ENCODE data around the gene TOM1L1. TPM values are rescaled to one million over a fixed set of nuclear protein-coding genes. Genes with fewer than 3 reads are reported as not detected.

Gene TOM1L1
- total RNA-seq, 1 donor from 2014 or later, result 17.7 TPM

- Histone ChIP-seq H3K36me3 (no peaks in the 10 kb centered on the region), H3K4me1 (peaks cover 20% of the 10 kb centered on the region), H3K27ac (no peak overlapping the region), H3K4me3 (no peak overlapping the region), H3K9me3 (no peaks in the 10 kb centered on the region), H3K27me3 (no peaks in the 10 kb centered on the region)
- intact Hi-C loops (cut with DNase I), result no loop called here
- no peak for TF ChIP-seq POLR2A (IDR thresholded peaks at IDR 0.05)
- no peak for TF ChIP-seq POLR2AphosphoS5 (IDR thresholded peaks at IDR 0.05; ENCODE audit: insufficient read depth in 1 of 2, low read depth in 1 of 2)
- no peak for TF ChIP-seq CTCF (IDR thresholded peaks at IDR 0.05)
- no peak for DNase-seq (ENCODE audit: extremely low spot score in 2 of 2)
Observed at GRCh38 chr17:54971901-54972300, 71.2 kb downstream of the TOM1L1 start.

- Histone ChIP-seq H3K27ac (no peak overlapping the region), H3K27me3 (no peaks in the 10 kb centered on the region), H3K9me3 (no peaks in the 10 kb centered on the region), H3K4me3 (no peak overlapping the region), H3K4me1 (peaks cover 13% of the 10 kb centered on the region), H3K36me3 (no peaks in the 10 kb centered on the region)
- no peak for TF ChIP-seq POLR2A (IDR thresholded peaks at IDR 0.05)
- no peak for TF ChIP-seq CTCF (IDR thresholded peaks at IDR 0.05)
- TF ChIP-seq POLR2AphosphoS5 (IDR thresholded peaks at IDR 0.05; ENCODE audit: insufficient read depth in 1 of 2, low read depth in 1 of 2), result no peak
- intact Hi-C loops (cut with DNase I), result no loop called here
- DNase-seq (ENCODE audit: extremely low spot score in 2 of 2), result no peak
Observed at GRCh38 chr17:54972406-54973138, 71.9 kb downstream of the TOM1L1 start.

GRCh38 chr17:54974759-54975158 is 74.1 kb downstream of the TOM1L1 start:
- Histone ChIP-seq H3K36me3 (no peaks in the 10 kb centered on the region), H3K27me3 (no peaks in the 10 kb centered on the region), H3K9me3 (no peaks in the 10 kb centered on the region), H3K27ac (no peak overlapping the region), H3K4me1 (peaks cover 3% of the 10 kb centered on the region), H3K4me3 (no peak overlapping the region)
- TF ChIP-seq CTCF (IDR thresholded peaks at IDR 0.05), result no peak
- TF ChIP-seq POLR2A (IDR thresholded peaks at IDR 0.05), result no peak
- no peak for TF ChIP-seq POLR2AphosphoS5 (IDR thresholded peaks at IDR 0.05; ENCODE audit: insufficient read depth in 1 of 2, low read depth in 1 of 2)
- intact Hi-C loops (cut with DNase I), result no loop called here
- no peak for DNase-seq (ENCODE audit: extremely low spot score in 2 of 2)

- intact Hi-C loops (cut with DNase I), result no loop called here
Observed at GRCh38 chr17:54976316-54976715, 75.7 kb downstream of the TOM1L1 start.

More at GRCh38 chr17:54976316-54976715, 75.7 kb downstream of the TOM1L1 start:
- no peaks in the 10 kb centered on the region for H3K9me3 ChIP-seq
- H3K36me3 ChIP-seq, result no peaks in the 10 kb centered on the region
- H3K4me3 ChIP-seq, result no peak overlapping the region
- H3K27ac ChIP-seq, result no peak overlapping the region
- H3K27me3 ChIP-seq, result no peaks in the 10 kb centered on the region
- TF ChIP-seq POLR2A (IDR thresholded peaks at IDR 0.05) (no peak), POLR2AphosphoS5 (IDR thresholded peaks at IDR 0.05; ENCODE audit: insufficient read depth in 1 of 2, low read depth in 1 of 2) (no peak), CTCF (IDR thresholded peaks at IDR 0.05) (no peak)
- no peak for DNase-seq (ENCODE audit: extremely low spot score in 2 of 2)
- no peaks in the 10 kb centered on the region for H3K4me1 ChIP-seq

All from vagina (tissue), 2 donors.